GM04504 (cell line): ENCODE data around the gene CEP43.

ENCODE experiments used
- DNase-seq: peaks from one replicate; pipeline ENCODE4 v3.0.0-alpha.2; 2012; ENCODE audit warnings: low read depth

The CEP43 gene

DNA sequence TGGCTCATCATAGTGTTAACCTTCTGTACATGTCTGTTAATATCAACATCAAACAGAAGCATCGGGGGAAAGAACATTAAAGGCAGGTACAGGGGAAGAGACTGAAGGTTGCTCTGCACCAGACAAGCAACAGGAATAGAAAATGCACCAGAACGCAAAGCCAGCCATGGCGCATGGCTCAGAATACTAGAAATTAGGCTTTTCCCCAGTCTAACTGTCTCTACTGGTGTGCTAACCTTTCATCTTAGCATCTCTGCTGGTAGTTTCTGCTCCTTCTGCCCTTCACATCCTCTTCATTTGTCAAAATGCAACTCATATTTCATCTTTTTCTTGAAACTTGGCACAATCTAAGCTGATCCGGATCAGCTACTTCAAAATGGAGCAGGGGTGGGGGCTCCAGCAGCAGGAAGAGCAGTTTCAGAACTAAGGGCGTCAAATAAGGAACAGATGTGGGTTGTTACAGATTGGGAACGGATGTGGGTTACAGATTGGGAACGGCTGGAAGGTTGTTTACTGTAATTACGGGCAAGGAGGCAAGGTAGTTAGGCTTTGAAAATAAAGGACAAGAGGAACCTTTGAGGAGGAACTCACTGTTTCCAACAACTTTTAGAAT is 29.7 kb upstream of the CEP43 start:
- no peak for DNase-seq

GRCh38 chr6:166970091-166970490 is 29.1 kb upstream of the CEP43 start:
- no peak for DNase-seq

GRCh38 chr6:166970776-166971175 is 28.4 kb upstream of the CEP43 start:
- DNase-seq = no peak

- DNase-seq = no peak
Observed at GRCh38 chr6:166971271-166971670, 27.9 kb upstream of the CEP43 start.

DNA sequence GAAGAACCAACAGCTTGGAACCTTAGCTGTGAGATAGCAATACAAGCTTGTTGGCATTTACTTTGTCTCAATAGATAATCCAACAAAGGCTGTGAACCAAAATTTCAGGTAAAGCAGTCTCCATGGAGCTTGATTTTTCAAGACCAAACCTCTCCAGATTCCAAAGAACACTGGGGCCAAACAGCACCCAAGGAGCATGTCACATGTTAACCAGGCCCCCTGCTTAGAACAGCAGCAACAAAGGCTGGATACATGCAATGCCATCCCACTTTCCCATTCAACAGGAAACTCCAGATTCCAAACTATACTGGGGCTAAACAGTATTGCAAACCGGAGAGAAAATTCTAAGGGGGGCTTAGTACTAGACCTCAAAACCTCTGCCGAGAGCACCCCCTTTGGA is 27.1 kb upstream of the CEP43 start:
- no peak for DNase-seq

DNA sequence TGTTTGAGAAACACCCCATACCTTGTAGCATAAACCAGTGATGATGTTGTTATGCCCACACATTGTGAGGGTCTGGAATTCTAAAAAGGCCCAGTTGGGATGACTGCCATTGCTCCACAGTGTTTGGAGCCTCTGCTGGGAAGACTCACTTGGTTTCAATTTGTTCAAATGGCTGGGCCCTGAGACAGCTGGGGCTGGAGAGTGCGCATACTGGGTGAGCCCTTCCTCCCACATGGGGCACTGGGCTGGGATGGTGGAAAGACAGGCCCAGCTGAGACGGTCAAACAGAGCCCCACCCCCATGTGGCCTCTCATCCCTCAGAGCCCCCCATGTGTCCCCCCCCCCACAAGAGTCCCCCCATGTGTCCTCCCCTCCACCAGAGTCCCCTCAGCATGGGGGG is 22.6 kb upstream of the CEP43 start:
- no peak for DNase-seq

DNA sequence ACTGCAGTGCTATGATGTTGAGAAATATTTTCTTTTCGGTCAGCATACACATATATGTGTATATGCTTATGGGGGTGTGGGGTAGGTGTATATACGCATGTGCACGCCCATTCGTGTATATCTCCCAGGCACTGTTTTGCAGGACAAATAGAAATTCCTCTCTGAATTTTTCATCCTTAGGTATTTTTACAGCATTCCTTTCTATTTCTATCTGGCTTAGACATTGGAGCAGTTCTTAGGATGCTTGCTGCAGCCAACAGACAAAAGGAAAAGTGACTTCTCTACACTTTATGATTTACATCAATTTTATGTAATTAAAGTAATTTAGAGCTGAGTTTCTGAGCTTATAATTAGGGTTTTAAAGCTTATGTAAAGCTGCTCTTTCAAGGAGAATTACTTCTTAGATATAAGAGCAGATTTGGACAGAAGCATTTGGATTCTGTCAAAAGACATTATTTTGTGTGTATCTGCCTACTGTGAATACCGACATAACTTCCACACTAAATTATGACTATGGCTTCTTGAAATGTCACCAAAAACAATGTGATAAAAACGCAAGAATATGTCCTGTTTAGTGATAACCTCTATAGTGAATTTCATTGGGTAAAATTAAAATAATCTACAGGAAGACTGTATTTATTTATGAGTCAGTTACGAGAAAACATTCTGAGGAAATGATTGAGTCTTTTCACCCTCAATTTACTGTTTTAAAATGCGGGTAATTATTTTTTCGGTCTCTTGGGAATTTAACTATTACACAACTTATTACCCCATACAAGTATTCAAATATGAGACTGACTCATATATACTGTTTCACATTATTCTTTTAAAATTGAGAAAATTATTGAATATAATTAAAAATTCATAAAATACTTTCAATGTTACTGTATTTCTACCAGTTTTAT is 21.3 kb upstream of the CEP43 start:
- no peak for DNase-seq

GRCh38 chr6:166980738-166981137 is 18.5 kb upstream of the CEP43 start:
- DNase-seq = no peak

GRCh38 chr6:166987448-166987847 is 11.7 kb upstream of the CEP43 start:
- DNase-seq = no peak

DNA sequence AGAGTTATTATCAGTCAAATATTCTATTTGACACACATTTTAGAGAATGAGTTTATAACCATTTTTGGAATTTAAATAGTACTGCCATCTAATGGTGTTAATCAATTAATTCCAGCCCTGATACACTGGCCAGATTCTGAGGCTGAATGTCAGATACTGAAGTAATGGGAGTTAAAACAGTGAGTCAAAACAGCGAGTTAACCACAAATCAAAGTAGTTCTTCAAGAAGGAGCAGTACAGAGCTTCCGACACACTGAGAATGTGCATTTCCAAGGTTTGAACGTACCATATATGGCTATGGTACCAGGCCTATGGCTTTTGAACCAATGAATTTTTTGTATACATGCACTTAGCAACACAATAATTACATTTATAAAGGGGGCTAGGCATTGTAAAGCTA is 11.3 kb upstream of the CEP43 start:
- DNase-seq = no peak

DNA sequence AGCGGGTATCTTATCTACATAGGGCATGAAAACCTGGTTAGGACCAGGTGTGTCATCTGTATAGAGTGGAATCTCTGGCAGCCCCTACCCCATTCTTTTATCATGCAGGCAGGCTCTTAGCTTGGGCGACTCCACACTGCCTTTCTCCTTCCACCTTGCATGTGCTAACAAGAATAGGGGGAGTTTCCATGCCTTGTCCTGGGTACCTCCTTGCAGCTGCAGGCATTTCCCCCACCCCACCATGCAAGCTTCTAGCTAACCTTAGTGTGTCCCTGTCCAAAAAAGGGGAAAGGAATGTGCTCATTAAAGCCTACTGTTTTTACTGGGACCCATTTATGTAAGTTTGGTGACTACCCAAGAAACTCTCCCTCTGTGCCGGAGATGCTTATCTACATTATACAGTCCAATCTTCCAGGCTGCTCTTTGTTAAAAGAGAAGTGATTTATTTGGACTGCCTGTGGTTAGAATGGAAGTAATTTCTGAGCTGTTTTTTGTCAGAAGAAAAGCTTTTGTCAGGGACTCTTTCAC is 10.5 kb upstream of the CEP43 start:
- DNase-seq = no peak

GRCh38 chr6:166989427-166990032 is 9.7 kb upstream of the CEP43 start:
- DNase-seq = no peak

- no peak for DNase-seq
Observed at GRCh38 chr6:166996406-166996805, 2.8 kb upstream of the CEP43 start.

GRCh38 chr6:166997348-166997747 is 1.8 kb upstream of the CEP43 start:
- DNase-seq = no peak

- peak; percentile 46 for DNase-seq
Observed at GRCh38 chr6:166997768-166998255, 1.4 kb upstream of the CEP43 start.

GRCh38 chr6:166998256-166999144 is 697 bp upstream of the CEP43 start:
- no peak for DNase-seq

DNA sequence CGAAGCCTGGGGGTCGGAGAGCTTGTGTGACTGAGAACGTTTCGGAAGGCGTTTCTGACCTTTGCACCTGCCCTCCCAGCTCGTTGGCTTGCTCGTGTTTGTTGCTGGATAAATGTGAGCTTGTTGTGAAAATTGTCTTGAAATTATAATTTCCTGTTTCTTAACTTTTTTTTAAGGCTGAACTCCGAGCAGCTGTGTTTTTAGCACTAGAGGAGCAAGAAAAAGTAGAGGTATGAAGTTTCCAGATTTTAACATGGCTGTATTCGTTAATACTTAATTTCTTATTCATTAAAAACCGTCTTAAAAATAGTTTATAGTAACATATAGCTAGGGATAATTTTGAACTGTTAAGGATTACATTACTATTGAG is 672 bp downstream of the CEP43 start:
- no peak for DNase-seq

GRCh38 chr6:167000759-167001158 is 1.6 kb downstream of the CEP43 start:
- no peak for DNase-seq

GRCh38 chr6:167005350-167006159 is 6.4 kb downstream of the CEP43 start:
- DNase-seq = no peak

DNA sequence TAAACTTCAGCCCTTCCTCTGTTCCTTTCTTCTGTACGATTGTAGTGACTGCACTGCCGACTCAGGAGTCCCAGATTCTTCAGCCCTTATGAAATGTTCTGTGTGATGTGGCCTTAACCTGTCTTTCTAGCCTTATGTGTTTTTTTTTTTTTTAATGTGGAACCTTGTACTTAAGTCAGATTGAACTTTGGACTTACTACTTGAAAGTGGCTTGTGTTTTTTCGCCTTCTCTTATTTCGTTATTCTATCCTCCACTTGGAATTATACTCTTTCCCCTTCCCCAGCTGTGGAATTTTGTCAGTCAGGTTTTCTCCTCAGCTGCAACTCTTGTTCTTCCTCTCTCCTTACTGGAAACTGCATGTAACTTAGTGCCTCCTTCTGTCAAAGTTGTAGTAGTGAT is 8.8 kb downstream of the CEP43 start:
- DNase-seq = no peak

- DNase-seq = no peak
Observed at GRCh38 chr6:167013067-167013466, 13.9 kb downstream of the CEP43 start.
